Activated T-helper 1 cell treated with Interleukin-2 at 50 U/mL for 16 hours (primary cell): ENCODE measurements around the gene FLAD1.
"Not testable (repeated sequence)": the region's sequence is repeated elsewhere in the genome, so short reads cannot be mapped to it uniquely, and the experiment has no call there.

Experiments
- DNase-seq: peaks from one replicate; pipeline ENCODE4 v3.0.0-alpha.2; 2020; ENCODE audit warnings: low read depth

Gene FLAD1

DNA sequence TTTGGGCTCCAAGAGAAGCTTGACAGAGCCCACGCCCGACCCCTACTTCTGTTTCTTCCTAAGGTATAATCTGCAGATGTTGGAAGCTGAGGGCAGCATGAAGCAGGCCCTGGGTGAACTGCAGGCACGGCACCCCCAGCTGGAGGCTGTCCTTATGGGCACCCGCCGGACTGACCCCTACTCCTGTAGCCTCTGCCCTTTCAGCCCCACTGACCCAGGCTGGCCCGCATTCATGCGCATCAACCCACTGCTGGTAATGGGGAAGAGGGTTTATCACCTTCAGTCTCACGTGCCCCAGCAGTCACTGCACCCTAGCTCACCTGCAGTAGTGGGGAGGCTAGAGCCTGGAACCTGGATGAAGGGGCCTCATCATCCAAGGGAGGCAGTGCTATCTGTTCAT, 7.1 kb downstream of the FLAD1 start:
- no peak for DNase-seq

DNA sequence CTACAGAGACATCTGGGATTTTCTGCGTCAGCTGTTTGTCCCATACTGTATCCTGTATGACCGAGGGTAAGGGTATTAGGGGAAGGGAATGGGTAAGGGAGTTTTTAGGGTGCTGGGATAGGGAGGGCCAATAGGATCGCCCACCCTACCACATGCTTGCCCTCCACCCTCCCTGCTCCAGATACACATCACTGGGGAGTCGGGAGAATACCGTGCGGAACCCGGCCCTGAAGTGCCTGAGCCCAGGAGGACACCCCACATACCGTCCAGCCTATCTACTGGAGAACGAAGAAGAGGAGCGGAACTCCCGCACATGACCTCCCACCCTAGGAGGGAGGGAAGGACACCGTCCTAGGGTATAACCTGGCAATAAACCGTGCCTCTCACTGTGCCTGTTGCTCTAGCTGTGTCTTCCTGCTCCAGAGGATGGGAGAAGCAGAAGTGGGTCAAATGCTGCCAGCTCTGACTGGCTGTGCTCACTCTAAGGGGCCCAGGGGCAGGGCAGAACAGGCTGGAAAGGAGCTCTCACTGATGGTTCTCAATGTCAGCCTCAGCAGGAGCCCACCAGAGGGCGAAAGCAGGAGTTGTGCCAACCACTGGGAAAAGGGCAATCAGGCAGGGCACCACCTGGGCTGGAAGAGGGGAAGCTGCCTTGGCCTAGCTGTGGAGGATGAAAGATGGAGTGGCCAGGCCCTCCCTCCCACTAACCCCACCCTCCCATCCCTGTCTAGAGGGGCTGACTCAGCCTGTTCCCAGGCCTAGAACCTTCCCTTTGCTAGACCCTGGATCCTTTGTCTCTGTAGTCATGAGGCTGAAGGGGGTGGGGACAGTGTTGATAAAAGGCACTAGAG, 9.8 kb downstream of the FLAD1 start:
- no peak for DNase-seq

DNA sequence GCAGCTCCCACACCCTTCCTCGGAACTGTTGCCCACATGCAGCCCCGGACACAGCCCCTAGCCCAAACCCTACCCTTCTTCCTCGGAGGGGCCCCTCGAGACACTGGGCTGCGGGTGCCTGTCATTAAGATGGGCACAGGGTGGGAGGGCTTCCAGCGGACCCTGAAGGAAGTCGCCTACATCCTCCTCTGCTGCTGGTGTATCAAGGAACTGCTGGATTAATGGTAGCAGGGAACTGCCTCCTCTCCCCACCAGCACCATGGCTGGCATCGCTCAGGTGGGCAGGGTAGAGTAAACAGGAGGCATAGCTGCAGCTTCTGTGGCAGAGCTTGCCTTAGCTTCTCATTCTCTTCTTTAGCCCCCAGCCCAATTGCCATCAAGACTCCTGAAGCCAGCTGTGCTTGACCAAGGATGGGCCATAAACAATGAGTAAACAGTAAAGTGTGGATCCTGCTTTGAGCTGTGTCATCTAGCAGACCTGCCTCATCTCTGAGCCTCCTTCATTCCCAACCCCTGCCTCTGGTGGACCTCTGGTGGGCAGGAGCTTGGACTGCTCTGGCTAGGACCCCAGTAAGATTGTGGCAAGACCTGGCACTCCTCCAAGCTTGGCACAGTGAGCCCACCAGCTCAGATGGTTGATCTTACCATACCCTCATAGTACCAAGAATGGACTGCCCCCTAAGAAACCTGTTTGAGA, 10.6 kb downstream of the FLAD1 start, which contains the start of gene LENEP:
TSS of gene LENEP (plus strand) at position 15 of the 697 bp plus-strand sequence. CDS start at position 37, 22 bp downstream.
- DNase-seq, result no peak

DNA sequence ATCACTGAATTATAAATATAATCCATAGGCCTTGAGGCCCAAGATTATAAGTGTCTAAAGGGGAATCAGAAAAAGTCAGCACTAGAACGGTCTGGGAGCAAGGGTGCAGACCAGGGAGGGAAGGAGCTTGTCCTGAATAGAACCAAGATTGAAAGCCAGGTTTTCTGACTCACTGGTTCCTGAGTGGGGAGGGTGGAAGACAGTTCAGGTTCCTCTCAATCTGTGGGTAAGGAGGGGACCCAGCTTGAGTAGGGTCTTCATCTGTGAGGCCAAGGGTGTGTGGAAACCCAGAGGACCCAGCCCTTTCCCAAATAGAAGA, 11.1 kb downstream of the FLAD1 start:
- no peak for DNase-seq

DNA sequence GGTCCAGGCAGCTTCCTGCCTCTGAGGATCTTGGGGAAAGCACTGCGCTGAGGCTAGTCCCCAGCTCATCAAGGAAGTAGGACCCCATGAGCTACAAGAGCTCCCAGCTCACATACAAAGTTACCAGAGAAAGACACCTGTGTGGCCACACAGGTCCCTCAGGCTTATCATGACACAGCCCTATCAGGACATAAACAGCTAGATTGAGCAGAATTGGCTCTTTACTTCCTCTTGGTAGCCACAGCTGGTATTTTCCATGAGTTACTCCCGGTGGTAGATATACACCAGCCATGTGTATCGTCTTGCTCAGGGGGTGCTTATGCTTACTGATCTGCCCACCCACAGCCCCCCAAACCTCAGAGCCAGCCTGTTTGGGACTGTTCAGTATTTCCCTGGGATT, 11.4 kb downstream of the FLAD1 start:
- no peak for DNase-seq

DNA sequence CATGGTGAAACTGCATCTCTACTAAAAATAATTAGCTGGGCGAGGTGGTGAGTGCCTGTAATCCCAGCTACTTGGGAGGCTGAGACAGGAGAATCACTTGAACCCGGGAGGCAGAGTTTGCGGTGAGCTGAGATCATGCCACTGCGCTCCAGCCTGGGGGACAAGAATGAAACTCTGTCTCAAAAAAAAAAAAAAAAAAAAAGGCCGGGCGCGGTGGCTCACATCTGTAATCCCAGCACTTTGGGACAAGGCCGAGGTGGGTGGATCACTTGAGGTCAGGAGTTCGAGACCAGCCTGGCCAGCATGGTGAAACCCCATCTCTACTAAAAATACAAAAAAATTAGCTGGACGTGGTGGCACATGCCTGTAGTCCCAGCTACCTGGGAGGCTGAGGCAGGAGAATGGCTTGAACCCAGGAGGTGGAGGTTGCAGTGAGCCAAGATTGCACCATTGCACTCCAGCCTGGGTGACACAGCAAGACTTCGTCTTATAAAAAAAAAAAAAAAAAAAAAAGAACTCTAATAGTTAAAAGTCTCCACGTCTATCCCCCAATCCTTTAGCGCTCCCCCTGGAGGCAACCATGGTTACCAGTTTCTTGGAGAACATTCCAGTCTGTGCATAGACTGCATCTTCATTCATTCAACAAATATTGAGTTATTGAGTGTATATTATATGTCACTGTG, 12.3 kb downstream of the FLAD1 start:
- not testable (repeated sequence) for DNase-seq

DNA sequence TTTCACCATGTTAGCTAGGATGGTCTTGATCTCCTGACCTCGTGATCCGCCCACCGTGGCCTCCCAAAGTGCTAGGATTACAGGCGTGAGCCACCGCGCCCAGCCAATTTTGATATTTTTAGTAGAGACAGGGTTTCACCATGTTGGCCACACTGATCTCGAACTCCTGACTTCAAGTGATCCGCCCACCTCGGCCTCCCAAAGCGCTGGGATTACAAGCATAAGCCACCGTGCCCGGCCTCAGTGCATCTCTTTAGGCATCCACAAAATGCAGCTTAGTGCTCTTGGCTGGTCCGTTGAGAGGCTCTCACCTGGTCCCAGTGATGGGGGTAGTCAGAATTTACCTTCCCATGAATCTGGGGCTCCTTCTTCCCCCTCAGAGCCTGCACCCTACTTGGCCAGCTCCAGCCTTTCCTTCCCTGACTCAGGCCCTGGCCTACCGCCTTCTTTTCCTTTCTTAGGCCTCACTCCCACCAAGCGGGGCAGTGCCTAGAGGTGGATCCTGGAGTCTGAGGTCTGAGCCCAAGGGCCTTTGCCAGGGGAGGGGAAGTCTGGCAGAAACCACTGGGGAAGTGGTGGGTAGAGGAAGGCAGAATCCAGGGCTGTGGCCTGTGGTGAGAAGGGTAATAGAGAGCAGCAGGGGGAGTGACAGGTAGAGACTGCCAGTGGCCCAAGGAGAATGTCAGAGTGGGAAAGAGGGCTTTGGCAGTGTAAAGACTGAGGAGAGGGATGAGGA, 14.0 kb downstream of the FLAD1 start:
- DNase-seq, result no peak

DNA sequence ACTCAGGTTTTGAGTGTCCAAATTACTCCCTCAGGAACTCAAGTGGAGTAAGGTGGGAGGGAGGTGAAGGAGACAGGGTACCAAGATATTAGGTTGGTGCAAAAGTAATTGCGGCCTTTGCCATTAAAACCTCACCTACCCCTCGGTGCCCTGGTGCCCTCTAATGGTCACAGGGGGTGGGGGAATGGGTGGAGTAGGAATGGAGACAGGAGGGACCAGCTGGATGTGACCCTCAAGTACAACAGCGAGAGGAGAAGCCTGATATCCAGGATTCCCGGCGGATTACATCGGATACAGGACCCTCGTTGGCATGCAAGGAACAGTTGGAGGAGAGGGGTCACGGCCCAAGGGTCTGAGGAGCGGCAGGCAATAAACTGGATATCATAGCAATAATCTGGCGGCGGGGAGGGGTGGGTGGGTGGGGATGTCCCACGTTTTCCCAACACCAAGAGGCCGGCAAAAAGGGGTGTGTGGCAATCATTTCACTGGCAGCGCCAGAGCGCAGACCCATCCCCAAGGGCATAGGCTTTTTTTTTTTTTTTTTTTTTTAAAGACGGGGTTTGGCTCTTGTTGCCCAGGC, 15.1 kb downstream of the FLAD1 start:
- no peak for DNase-seq

DNA sequence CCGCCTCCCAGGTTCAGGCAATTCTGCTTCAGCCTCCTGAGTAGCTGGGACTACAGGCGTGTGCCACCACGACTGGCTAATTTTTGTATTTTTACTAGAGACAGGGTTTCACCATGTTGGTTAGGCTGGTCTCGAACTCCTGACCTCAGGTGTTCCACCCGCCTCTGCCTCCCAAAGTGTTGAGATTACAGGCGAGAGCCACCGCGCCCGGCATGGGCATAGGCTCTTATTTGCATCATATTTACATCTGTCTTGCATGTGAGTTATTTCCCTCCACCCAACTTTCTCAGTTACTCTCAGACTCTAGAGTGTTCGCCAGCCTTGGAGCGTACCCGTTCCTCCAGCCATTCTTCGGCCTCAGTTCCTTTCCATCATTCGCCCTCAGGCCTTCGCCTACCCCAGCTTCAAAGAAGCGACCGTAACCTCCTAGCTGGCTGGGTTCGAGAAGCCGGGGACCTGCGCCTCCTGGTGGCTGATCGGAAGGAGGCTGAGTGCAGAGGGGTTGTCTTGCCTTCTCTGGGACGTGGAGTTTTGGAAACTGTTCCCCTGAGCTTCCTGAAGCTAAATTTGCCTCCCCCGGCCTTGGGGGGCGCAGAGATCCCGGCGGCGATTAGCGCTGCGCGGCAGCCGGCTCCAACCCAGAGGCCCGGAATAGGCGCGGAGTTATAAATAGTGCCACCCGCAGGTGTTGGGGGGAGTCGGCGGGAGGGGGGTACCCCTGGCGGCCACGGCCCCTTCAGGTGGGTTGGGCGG, 15.8 kb downstream of the FLAD1 start:
- peak; percentile 52 for DNase-seq

DNA sequence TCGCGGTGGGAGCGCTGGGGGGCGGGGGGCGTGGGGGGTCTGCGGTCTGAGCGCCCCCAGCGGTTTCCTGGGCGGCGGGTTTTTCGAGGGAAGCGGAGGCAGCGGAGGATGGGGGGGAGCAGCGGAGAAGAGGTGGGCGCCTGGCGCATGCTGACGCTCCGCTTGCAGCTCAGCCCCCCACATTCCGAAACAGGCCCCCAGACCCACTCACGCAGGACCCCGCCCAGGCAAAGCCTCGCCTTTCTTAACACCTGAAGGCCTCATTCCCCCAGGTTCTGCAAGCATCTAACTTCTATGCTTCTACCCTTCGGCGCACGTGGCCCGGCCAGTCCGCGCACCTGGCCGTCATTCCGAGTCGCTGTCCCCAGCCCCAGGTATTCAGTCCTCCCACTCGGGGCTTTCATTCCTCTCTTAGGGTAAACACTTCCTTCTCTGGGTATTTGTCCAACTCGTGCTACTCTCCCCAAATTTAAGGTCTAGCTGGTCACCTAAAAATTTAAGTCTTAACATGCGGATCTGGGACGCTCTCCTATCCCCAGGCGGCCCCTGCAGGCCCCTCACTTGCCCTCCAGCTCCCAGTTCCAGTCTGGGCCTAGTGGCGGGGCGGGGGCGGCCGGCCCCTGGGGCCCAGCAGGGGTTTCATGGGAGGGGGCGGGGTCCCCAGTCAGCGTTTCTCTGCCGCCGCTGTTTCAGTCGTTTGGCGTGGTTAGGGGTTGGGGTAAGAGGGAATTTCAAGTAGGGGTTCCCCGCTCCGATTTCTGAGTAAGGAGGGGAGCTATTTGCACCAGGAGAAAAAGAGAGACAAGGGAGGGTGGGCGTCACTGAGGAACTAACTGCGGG, 16.6 kb downstream of the FLAD1 start:
- no peak for DNase-seq

DNA sequence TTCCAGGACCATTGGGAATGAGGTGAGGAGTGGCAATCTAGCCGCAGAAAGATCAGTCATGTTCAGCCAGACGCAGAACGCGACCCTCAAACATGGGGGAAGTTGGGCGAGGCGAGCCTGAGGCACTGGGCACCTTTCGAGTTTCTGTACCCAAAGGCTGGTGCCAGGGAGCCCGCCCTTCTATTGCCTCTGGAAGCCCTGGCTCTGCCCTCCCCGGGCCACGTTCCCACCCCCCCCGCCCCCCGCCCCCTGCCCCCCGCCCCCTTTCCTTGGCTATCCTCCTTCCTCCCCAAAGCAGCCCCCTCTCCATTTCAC, 17.2 kb downstream of the FLAD1 start:
- DNase-seq, result no peak

DNA sequence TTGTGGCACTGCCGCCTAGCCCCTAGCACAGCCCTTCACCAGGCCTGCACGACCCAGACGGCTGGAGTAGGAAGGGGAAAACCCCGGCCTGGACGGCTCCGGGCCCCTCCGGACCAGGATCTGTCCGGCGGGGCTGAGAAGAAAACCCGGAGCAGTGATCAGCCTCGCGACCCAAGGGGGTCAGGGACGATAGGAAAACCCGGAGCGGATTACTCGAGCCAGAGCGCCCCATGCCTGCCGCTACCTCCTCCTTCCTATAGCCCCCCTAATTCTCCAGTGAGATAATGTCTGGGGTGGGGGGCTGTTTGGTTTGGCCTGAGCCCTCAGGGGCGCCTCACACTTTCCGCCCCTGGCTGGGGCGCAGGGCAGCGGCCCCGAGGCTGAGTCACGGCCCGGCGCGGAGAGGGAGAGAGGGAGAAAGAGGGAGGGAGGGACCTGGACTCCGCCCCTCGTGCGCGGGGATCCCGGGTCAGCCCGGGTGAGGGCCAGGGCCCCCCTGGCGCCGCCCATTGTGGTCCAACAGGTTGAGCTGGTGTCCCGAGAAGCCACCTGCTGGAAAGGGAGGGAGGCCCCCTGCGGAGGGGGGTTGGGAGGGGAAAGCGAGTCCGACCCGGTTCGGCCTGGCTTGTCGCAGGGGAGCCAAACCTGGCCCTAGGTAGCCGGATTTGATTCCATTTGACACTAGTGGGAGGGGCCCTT, 17.7 kb downstream of the FLAD1 start:
- peak; percentile 71 for DNase-seq

DNA sequence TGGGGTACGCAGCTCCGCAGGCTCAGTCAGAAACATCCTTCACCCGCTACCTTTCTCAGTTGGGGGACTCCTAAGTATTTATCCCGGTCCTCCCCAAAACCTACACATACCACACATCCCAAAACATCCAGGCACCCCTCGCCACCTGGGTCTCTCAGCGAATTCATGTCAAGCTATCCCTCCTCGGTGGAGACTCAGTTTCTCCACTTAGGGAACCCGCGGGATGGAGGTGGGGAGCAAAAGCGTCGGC, 18.2 kb downstream of the FLAD1 start:
- DNase-seq, result no peak

DNA sequence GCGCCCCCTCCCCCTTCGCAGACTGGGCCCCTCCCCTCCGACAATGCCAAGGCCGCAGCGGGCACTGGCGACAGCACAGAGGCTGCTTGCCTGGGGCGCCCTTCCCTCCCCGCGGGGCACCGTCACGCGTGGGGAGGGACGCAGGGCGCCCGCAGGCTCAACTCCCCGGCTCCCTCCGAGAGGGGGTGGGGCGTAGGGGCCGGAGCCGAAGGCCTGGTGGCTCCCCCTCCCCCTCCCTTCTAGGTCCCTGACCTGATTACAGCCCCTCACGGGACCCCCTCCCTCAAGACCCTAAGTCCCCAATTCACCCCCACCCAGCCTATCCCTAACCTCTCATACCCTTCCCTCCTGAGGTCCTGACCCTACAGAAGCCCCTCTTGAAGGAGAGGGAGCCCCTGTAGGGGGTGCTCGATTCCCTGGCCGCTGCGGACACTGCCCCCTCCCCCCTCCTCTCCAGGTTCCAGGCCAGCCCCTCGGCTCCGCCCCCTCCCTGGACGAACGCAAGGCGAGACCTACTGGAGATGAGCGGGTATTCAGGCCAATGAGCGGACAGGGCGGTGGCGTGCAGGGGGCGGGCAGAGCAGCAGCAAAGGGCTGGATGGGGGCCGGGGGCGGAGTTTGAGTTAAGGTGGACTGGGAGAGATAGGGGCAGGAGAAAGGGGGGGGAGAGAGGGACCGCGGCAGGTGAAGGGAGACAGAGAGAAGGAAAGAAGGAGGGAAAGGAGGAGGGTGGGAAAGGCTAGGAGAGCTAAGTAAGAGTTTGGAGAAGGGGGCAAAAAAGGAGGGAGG, 18.7 kb downstream of the FLAD1 start:
- DNase-seq, result peak; percentile 96

DNA sequence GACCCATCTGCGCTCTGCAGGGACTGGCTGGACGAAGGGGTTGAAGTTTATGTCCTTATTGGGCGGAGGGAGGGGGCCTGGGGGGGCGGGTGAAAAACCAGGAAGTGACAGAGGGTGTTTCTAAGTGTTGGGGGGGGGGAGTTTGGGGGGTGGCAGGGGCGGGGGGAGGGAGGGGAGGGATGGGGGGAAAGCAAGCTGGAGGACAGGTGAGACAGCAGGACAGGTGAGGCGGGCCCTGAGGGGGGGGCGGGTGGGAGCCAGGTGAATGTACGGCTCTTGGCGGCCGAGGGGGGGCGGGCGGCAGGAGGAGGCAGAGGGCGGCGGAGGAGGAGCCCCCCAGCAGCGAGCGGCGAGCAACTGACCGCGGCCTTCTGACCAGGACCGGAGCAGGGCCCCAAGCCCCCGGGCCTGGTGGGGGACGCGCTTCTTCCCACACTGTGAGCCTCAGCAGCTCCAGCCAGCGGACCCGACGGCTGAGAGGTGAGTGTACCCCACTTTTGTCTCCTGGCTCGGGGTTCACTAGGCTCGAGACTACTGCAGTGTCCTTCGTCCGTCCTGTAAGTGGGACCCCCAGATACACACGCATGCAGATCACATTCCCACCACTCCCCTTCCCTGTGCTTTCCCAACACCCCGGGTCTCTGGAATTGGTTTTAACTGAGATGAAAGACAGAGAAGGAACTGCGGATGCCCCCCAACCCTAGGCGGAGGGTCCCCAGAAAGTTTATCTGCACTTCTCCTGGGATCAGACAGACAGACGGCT, 19.5 kb downstream of the FLAD1 start, which contains the start of gene ZBTB7B:
TSS of gene ZBTB7B (plus strand) at position 339 of the 763 bp plus-strand sequence. CDS start 11,859 bp downstream, outside the sequence.
- no peak for DNase-seq

DNA sequence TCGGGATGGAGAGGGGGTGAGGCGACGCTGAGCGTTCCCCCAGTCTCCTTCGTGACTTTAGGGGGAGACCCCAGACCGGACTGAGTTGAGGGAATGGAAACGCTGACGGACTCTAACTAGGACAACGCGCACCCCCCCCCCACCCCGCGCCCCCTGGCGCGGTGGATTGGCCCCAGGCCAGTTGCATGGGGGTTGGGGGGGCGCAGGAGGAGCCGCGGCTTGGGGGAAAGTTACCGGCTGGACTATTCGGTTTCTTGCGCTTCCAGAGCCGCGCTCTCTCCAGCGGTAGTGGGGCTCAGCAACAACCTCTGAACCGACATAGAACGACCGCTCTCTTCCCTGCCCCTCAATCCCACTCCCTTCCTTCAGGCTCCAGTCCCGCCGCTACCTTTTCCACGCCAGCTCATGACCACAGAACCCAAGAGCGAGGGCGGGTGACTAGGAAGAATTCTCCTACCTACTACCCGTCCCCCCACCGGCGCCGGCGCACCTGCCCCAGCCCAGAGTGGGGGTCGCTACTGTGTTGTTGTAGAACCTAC, 20.2 kb downstream of the FLAD1 start:
- no peak for DNase-seq

DNA sequence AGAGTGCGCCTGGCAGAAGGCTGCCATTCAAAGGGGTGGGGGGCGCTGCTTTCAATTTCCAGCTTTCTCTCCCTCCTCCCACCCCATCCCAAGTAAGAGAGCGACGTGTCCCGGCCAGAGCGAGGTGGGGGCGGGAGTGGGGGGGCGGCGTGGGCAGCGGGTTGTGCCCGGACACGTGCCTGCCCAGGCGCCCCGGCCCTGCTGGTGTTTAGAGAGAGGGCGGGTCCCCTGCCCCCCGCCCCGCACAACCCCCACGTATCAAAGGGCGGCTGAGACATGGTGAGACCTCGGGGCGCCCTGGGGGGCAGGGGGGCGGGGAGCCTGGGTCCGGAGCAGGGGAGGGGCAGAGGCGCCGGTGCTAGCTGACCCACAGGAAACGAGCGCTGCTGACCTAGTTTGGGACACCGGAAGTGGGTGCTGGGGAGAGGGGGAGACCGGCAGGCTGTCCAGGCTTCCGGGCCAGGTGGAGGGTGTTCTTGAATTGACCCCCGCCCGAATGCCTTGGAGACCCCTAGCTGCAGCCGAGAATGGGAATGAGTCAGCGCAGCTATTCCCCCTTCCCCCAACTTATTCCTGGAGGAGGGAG, 20.7 kb downstream of the FLAD1 start:
- no peak for DNase-seq
